ENCODE results near the gene LENG1. TPM values are rescaled to one million over a fixed set of nuclear protein-coding genes. Genes with fewer than 3 reads are reported as not detected.

LENG1 gene
- 10 to 100 TPM in 2 of 7 donors, 1 to 10 TPM in 5; 7.5 to 12.1 (median 9.0) TPM for total RNA-seq
- 10 to 100 TPM in 1 of 3 donors, 1 to 10 TPM in 2; 7.4 to 14.6 (median 9.1) TPM for polyA plus RNA-seq
- long read RNA-seq, donor 1, transcript LENG1-201 (4 exons, 1,542 nt), result major isoform, 8 of 8 reads
- long read RNA-seq, donor 1, partial matches to known transcripts, result 0 of 8 reads
- long read RNA-seq, donor 1, other reads (novel, unspliced or antisense), result 0 of 8 reads
- long read RNA-seq, donor 2, transcript LENG1-201 (4 exons, 1,542 nt), result major isoform, 5 of 5 reads
- long read RNA-seq, donor 2, partial matches to known transcripts, result 0 of 5 reads
- long read RNA-seq, donor 2, other reads (novel, unspliced or antisense), result 0 of 5 reads

- H3K9me3 ChIP-seq, result no peaks in the 10 kb centered on the region
- H3K4me1 ChIP-seq, result peaks cover 24 to 93% (median 76%) of the 10 kb centered on the region in 6 donors
- DNase-seq, result peak; percentile 97
- H3K4me3 ChIP-seq, result peak within 1 kb of the TSS; percentile 58 to 91 (median 72)
- peaks cover 0 to 39% (median 37%) of the 10 kb centered on the region in 6 donors for H3K36me3 ChIP-seq
- peak within 1 kb of the TSS; percentile 95 to 100 (median 98) for H3K27ac ChIP-seq
- WGBS, 5 donors, result 0 to 1% (median 0%) methylated on average over 52 to 72 of the region's 72 CpGs
- peak in 9 of 11 experiments; percentile 22 to 55 (median 41) for TF ChIP-seq CTCF (IDR thresholded peaks at IDR 0.05 in 8 of 11, conservative IDR thresholded peaks at IDR 0.05 in 3 of 11)
- TF ChIP-seq POLR2A (IDR thresholded peaks at IDR 0.05), result peak in 1 of 3 donors; percentile 37
- peak; percentile 95 to 98 (median 97) for TF ChIP-seq POLR2AphosphoS5 (IDR thresholded peaks at IDR 0.05)
- peaks cover 0 to 12% (median 3%) of the 10 kb centered on the region in 7 donors for H3K27me3 ChIP-seq (replicated peaks in 1 of 7)
- intact Hi-C loops (cut with DNase I; ENCODE audit: low total_unique reads), result no loop called here
Measured at GRCh38 chr19:54159352-54160181, at the start of gene LENG1. LENG1 (minus strand) TSS chr19:54159721; CDS start chr19:54159695, 26 bp downstream.

GRCh38 chr19:54208784-54209057 lies 49.2 kb upstream of the LENG1 start:
- Histone ChIP-seq H3K4me1 (peaks cover 36 to 96% (median 76%) of the 10 kb centered on the region in 6 donors), H3K4me3 (peak overlapping the region in 1 of 8 donors; percentile 94), H3K27me3 (replicated peaks in 1 of 7) (no peaks in the 10 kb centered on the region), H3K27ac (peak overlapping the region; percentile 63 to 98 (median 92)), H3K36me3 (peaks cover 5 to 59% (median 48%) of the 10 kb centered on the region in 6 donors), H3K9me3 (no peaks in the 10 kb centered on the region)
- 72 to 84% (median 77%) methylated on average over 7 to 8 of the region's 8 CpGs for WGBS, 5 donors
- no peak for DNase-seq
- no peak for TF ChIP-seq CTCF (IDR thresholded peaks at IDR 0.05 in 8 of 11, conservative IDR thresholded peaks at IDR 0.05 in 3 of 11)
- no peak for TF ChIP-seq POLR2AphosphoS5 (IDR thresholded peaks at IDR 0.05)
- TF ChIP-seq POLR2A (IDR thresholded peaks at IDR 0.05), result no peak
- intact Hi-C loops (cut with DNase I; ENCODE audit: low total_unique reads), result no loop called here

GRCh38 chr19:54207983-54208783 lies 48.7 kb upstream of the LENG1 start:
- Histone ChIP-seq H3K27ac (peak overlapping the region; percentile 63 to 98 (median 92)), H3K27me3 (replicated peaks in 1 of 7) (no peaks in the 10 kb centered on the region), H3K36me3 (peaks cover 5 to 64% (median 53%) of the 10 kb centered on the region in 6 donors), H3K9me3 (no peaks in the 10 kb centered on the region), H3K4me1 (peaks cover 39 to 98% (median 81%) of the 10 kb centered on the region in 6 donors), H3K4me3 (peak overlapping the region in 3 of 8 donors; percentile 27 to 94 (median 32))
- DNase-seq, result peak; percentile 87
- WGBS, 5 donors, result 23 to 35% (median 28%) methylated on average over 15 to 18 of the region's 18 CpGs
- TF ChIP-seq POLR2A (IDR thresholded peaks at IDR 0.05), result peak; percentile 25 to 34 (median 25)
- TF ChIP-seq POLR2AphosphoS5 (IDR thresholded peaks at IDR 0.05), result peak; percentile 79 to 91 (median 82)
- TF ChIP-seq CTCF (IDR thresholded peaks at IDR 0.05 in 8 of 11, conservative IDR thresholded peaks at IDR 0.05 in 3 of 11), result peak in 1 of 11 experiments; percentile 31
- intact Hi-C loops (cut with DNase I; ENCODE audit: low total_unique reads), result no loop called here

Measured in spleen (tissue), 13 donors.